OCI-LY7 (cell line): Measurements from ENCODE around the gene GPR3. TPM values are rescaled to one million over a fixed set of nuclear protein-coding genes. Genes with fewer than 3 reads are reported as not detected.

ENCODE experiments used
- BruUV-seq: library from RNA; stranded (reverse); fragments of 400-500 nt; replicated peaks from 2 replicates; lab custom pipeline; 2021; lab: Mats Ljungman, UMichigan
- CTCF ChIA-PET: fragments of 300-600 bp; sonication (Branson Sonifier 250); formaldehyde crosslinking; loops from one replicate; lab custom pipeline; 2022; ENCODE audit warnings: antibody characterized with exemption; ENCODE audit not compliant: unreplicated experiment; lab: Charles Lee
- POLR2A ChIA-PET: fragments of 300-600 bp; sonication (Branson Sonifier 250); formaldehyde crosslinking; loops from one replicate; lab custom pipeline; 2022; ENCODE audit warnings: antibody characterized with exemption; lab: Charles Lee
- DNase-seq: peaks from one replicate; pipeline ENCODE4 v3.0.0-alpha.2; 2015; ENCODE audit warnings: low spot score
- H2AFZ ChIP-seq: fragments of 200-600 bp; sonication (generic), shearing (Covaris generic); 2 replicates; pipeline ENCODE4 v1.6.1; 2014; ENCODE audit warnings: mild to moderate bottlenecking, antibody characterized with exemption, low read length, moderate library complexity
- H3K27ac ChIP-seq: fragments of 200-600 bp; sonication (generic); 2 replicates; pipeline ENCODE4 v1.5.1; 2014; ENCODE audit warnings: mixed run types, low read depth, mild to moderate bottlenecking, moderate library complexity, low read length, inconsistent platforms; ENCODE audit not compliant: poor library complexity, severe bottlenecking
- H3K36me3 ChIP-seq: fragments of 200-600 bp; sonication (generic); 2 replicates; pipeline ENCODE4 v1.6.1; 2014; ENCODE audit warnings: mild to moderate bottlenecking, antibody characterized with exemption, low read length, moderate library complexity, mixed read lengths; ENCODE audit not compliant: insufficient read depth
- H3K4me1 ChIP-seq: fragments of 200-600 bp; sonication (generic); 2 replicates; pipeline ENCODE4 v1.5.1; 2014; ENCODE audit warnings: mild to moderate bottlenecking, low read length; ENCODE audit not compliant: insufficient read depth, poor library complexity, severe bottlenecking
- H3K4me2 ChIP-seq: fragments of 200-600 bp; sonication (generic); 2 replicates; pipeline ENCODE4 v1.6.1; 2014; ENCODE audit warnings: mild to moderate bottlenecking, low read length
- H3K4me3 ChIP-seq: fragments of 200-600 bp; sonication (generic); 2 replicates; pipeline ENCODE4 v1.5.1; 2014; ENCODE audit warnings: mild to moderate bottlenecking, low read depth, low read length; ENCODE audit not compliant: poor library complexity, severe bottlenecking
- H3K79me2 ChIP-seq: fragments of 200-600 bp; sonication (generic); 2 replicates; pipeline ENCODE4 v1.6.1; 2016; ENCODE audit warnings: low read depth, mild to moderate bottlenecking, low read length, moderate library complexity, mixed read lengths; ENCODE audit not compliant: insufficient read depth
- H3K9me2 ChIP-seq: fragments of 200-600 bp; sonication (generic); 2 replicates; pipeline ENCODE4 v1.6.1; 2016; ENCODE audit warnings: mild to moderate bottlenecking, low read length, mixed read lengths; ENCODE audit not compliant: insufficient read depth
- H3K9me3 ChIP-seq: fragments of 200-600 bp; sonication (generic); 2 replicates; pipeline ENCODE4 v1.6.1; 2014; ENCODE audit warnings: mild to moderate bottlenecking, mixed run types, low read length, mixed read lengths
- H4K20me1 ChIP-seq: fragments of 200-600 bp; sonication (generic); 2 replicates; pipeline ENCODE4 v1.6.1; 2014; ENCODE audit warnings: mild to moderate bottlenecking, antibody characterized with exemption, low read length, moderate library complexity, mixed read lengths; ENCODE audit not compliant: insufficient read depth
- CTCF ChIP-seq: fragments of 200-600 bp; sonication (generic); conservative IDR thresholded peaks from 2 replicates; pipeline ENCODE4 v1.5.1; 2014; ENCODE audit warnings: mild to moderate bottlenecking, antibody characterized with exemption, low read length, moderate library complexity, mixed read lengths
- EZH2phosphoT487 ChIP-seq: fragments of 200-600 bp; sonication (generic); IDR thresholded peaks from 2 replicates; pipeline ENCODE4 v1.6.1; 2018; ENCODE audit warnings: low read depth, borderline replicate concordance, mild to moderate bottlenecking, mixed run types, antibody characterized with exemption, low read length, moderate library complexity, mixed read lengths
- intact Hi-C: fragments of 100-400 bp; cut with micrococcal nuclease; formaldehyde crosslinking; loops from one replicate; pipeline ENCODE4 v1.10.0; 2022; ENCODE audit not compliant: unreplicated experiment
- total RNA-seq, 2 experiments: library from RNA; depleted of rRNA in 1 of 2; stranded (reverse); fragments of >200 nt in 1 of 2; shearing (Covaris generic) in 1 of 2; gene quantifications; 2 replicates each; pipeline ENCODE4 v1.2.3, GENCODE V29; 2014 to 2022

The GPR3 gene
- total RNA-seq, 2 experiments from 2014 or later, result 0.25 to 0.32 TPM

GRCh38 chr1:27366411-27367159 lies 25.8 kb upstream of the GPR3 start, which contains the start of gene MAP3K6:
Gene MAP3K6, minus strand, starts transcription at chr1:27366961. Its CDS starts 364 bp downstream, at chr1:27366597.
- Histone ChIP-seq H4K20me1 (no peaks in the 10 kb centered on the region), H3K4me3 (peak within 1 kb of the TSS; percentile 62), H3K27ac (no peak within 1 kb of the TSS), H3K9me2 (no peaks in the 10 kb centered on the region), H3K4me2 (peak within 1 kb of the TSS; percentile 87), H3K36me3 (no peaks in the 10 kb centered on the region), H3K79me2 (no peaks in the 10 kb centered on the region), H3K9me3 (no peaks in the 10 kb centered on the region), H3K4me1 (peaks cover 22% of the 10 kb centered on the region), H2AFZ (peak within 1 kb of the TSS; percentile 89)
- DNase-seq, result no peak
- no TSS peak for BruUV-seq
- ChIA-PET CTCF (interaction anchor here (0.7 kb wide), 1 partner anchor 170 kb away, joined by 3 read pairs; no protein-coding TSS in a partner anchor), POLR2A (no interaction called here)
- intact Hi-C loops, result no loop called here
- TF ChIP-seq EZH2phosphoT487, result no peak
- peak; percentile 52; the same call in 1 of the 2 replicates for TF ChIP-seq CTCF

- intact Hi-C loops, result no loop called here
- CTCF ChIA-PET, result interaction anchor here (0.7 kb wide), 1 partner anchor 169 kb away, joined by 3 read pairs; no protein-coding TSS in a partner anchor
Observed at GRCh38 chr1:27367160-27367650, 25.2 kb upstream of the GPR3 start.

More at GRCh38 chr1:27367160-27367650, 25.2 kb upstream of the GPR3 start:
- Histone ChIP-seq H4K20me1 (no peaks in the 10 kb centered on the region), H3K4me2 (no peak overlapping the region), H3K9me2 (no peaks in the 10 kb centered on the region), H3K4me1 (peaks cover 22% of the 10 kb centered on the region), H2AFZ (no peak overlapping the region), H3K36me3 (no peaks in the 10 kb centered on the region), H3K79me2 (no peaks in the 10 kb centered on the region), H3K27ac (no peak overlapping the region), H3K4me3 (no peak overlapping the region), H3K9me3 (no peaks in the 10 kb centered on the region)
- TF ChIP-seq EZH2phosphoT487 (no peak), CTCF (no peak)
- no peak for DNase-seq
- no TSS peak for BruUV-seq
- POLR2A ChIA-PET, result no interaction called here
